Cardiac fibroblast (primary cell): ENCODE data around the gene ZNF79.
A peak's percentile ranks its signal among the peaks of the same experiment; 100 is the strongest.

Source experiments
- DNase-seq, 2 donors: peaks; one replicate each; pipeline versions ENCODE4 v3.0.0 to v3.0.0-alpha.2; 2010; ENCODE audit warnings: low read depth in 2 of 2
- H3K4me3 ChIP-seq, 2 donors: replicated peaks in 1 of 2; 1 replicate in 1 of 2; 2 replicates in 1 of 2; pipeline ENCODE4 v1.5.1; 2011; ENCODE audit warnings: low read depth in 2 of 2, low read length in 2 of 2, mild to moderate bottlenecking in 2 of 2, moderate library complexity in 1 of 2
- CTCF ChIP-seq: IDR thresholded peaks from one replicate; pipeline ENCODE4 v1.5.1; 2011; ENCODE audit warnings: low read depth, mild to moderate bottlenecking, low read length, inconsistent platforms

ZNF79 gene

GRCh38 chr9:127422787-127423186 lies 1.4 kb upstream of the ZNF79 start:
- peak overlapping the region; percentile 90 to 96 for H3K4me3 ChIP-seq
- no peak for DNase-seq
- TF ChIP-seq CTCF, result no peak

GRCh38 chr9:127423476-127423933 lies 677 bp upstream of the ZNF79 start:
- no peak for TF ChIP-seq CTCF
- no peak for DNase-seq

GRCh38 chr9:127424676-127424999 lies 456 bp downstream of the ZNF79 start:
- H3K4me3 ChIP-seq, result peak overlapping the region; percentile 90 to 96
- TF ChIP-seq CTCF, result no peak
- no peak for DNase-seq

More at GRCh38 chr9:127423476-127423933, 677 bp upstream of the ZNF79 start:
- peak overlapping the region; percentile 90 to 96 for H3K4me3 ChIP-seq

GRCh38 chr9:127426756-127427155 lies 2.6 kb downstream of the ZNF79 start:
- TF ChIP-seq CTCF, result no peak
- DNase-seq, result no peak

GRCh38 chr9:127428348-127428747 lies 4.2 kb downstream of the ZNF79 start:
- H3K4me3 ChIP-seq, result no peak overlapping the region
- no peak for DNase-seq
- no peak for TF ChIP-seq CTCF

More at GRCh38 chr9:127426756-127427155, 2.6 kb downstream of the ZNF79 start:
- H3K4me3 ChIP-seq, result no peak overlapping the region

GRCh38 chr9:127430415-127430814 lies 6.2 kb downstream of the ZNF79 start:
- no peak for DNase-seq
- TF ChIP-seq CTCF, result no peak
- H3K4me3 ChIP-seq, result no peak overlapping the region
